Hepatocyte (in vitro differentiated cells): ENCODE data around the gene JAG1. TPM values are rescaled to one million over a fixed set of nuclear protein-coding genes. Genes with fewer than 3 reads are reported as not detected.

Experiments used
- DNase-seq: peaks from one replicate; pipeline ENCODE4 v3.0.0-alpha.2; 2016; ENCODE audit warnings: low spot score
- H2AFZ ChIP-seq: fragments of 200-600 bp; sonication (generic); 2 replicates; pipeline ENCODE4 v1.6.0; 2016; ENCODE audit warnings: antibody characterized with exemption, mild to moderate bottlenecking
- H3K27ac ChIP-seq: fragments of 200-600 bp; sonication (generic); 2 replicates; pipeline ENCODE4 v1.5.1; 2016; ENCODE audit warnings: mild to moderate bottlenecking
- H3K27me3 ChIP-seq: fragments of 200-600 bp; sonication (generic); 2 replicates; pipeline ENCODE4 v1.6.1; 2016
- H3K36me3 ChIP-seq: fragments of 200-600 bp; sonication (generic); replicated peaks from 2 replicates; pipeline ENCODE4 v1.5.1; 2016; ENCODE audit warnings: low read depth; ENCODE audit not compliant: insufficient read depth
- H3K4me1 ChIP-seq: fragments of 200-600 bp; sonication (generic); 2 replicates; pipeline ENCODE4 v1.5.1; 2016; ENCODE audit warnings: mild to moderate bottlenecking, moderate library complexity; ENCODE audit not compliant: insufficient read depth
- H3K4me2 ChIP-seq: fragments of 200-600 bp; sonication (generic); 2 replicates; pipeline ENCODE4 v1.6.0; 2016
- H3K4me3 ChIP-seq: fragments of 200-600 bp; sonication (generic); 2 replicates; pipeline ENCODE4 v1.5.1; 2016; ENCODE audit warnings: mild to moderate bottlenecking
- H3K79me2 ChIP-seq: fragments of 200-600 bp; sonication (generic); 2 replicates; pipeline ENCODE4 v1.6.0; 2017; ENCODE audit warnings: mild to moderate bottlenecking
- H3K9me2 ChIP-seq: fragments of 200-600 bp; sonication (generic); replicated peaks from 2 replicates; pipeline ENCODE4 v1.6.0; 2017; ENCODE audit warnings: mild to moderate bottlenecking; ENCODE audit not compliant: insufficient read depth
- H3K9me3 ChIP-seq: fragments of 200-600 bp; sonication (generic); 2 replicates; pipeline ENCODE4 v1.5.1; 2016; ENCODE audit warnings: low read depth, mild to moderate bottlenecking
- H4K20me1 ChIP-seq: fragments of 200-600 bp; sonication (generic); 2 replicates; pipeline ENCODE4 v1.6.0; 2016; ENCODE audit warnings: mild to moderate bottlenecking; ENCODE audit not compliant: insufficient read depth, poor library complexity, severe bottlenecking
- CTCF ChIP-seq: fragments of 200-600 bp; sonication (generic); IDR thresholded peaks from 2 replicates; pipeline ENCODE4 v1.5.1; 2016; ENCODE audit warnings: antibody characterized with exemption, mild to moderate bottlenecking; ENCODE audit not compliant: poor library complexity
- EZH2 ChIP-seq: fragments of 200-600 bp; sonication (generic); IDR thresholded peaks from 2 replicates; pipeline ENCODE4 v1.6.1; 2016; ENCODE audit warnings: antibody characterized with exemption, mild to moderate bottlenecking, borderline replicate concordance
- EZH2phosphoT487 ChIP-seq: fragments of 200-600 bp; sonication (generic); IDR thresholded peaks from one replicate; pipeline ENCODE4 v1.6.1; 2018; ENCODE audit warnings: antibody characterized with exemption, mild to moderate bottlenecking, low read depth, moderate library complexity; ENCODE audit not compliant: unreplicated experiment, severe bottlenecking
- WGBS: methylation state at CpG from one replicate; pipeline ENCODE4 v1.1.6; 2016; ENCODE audit warnings: low lambda C conversion rate; ENCODE audit errors: missing lambda C conversion rate; 5-methylcytosine and 5-hydroxymethylcytosine counted together
- polyA plus RNA-seq: library from polyadenylated mRNA; unstranded; fragments of >200 nt; fragmentation: Nextera tagmentation; extraction: Ambion mirVana; gene quantifications from 2 replicates; pipeline ENCODE4 v1.2.1, GENCODE V29; 2016
- total RNA-seq: library from RNA; depleted of rRNA; stranded (reverse); fragments of >200 nt; gene quantifications from 2 replicates; pipeline ENCODE4 v1.2.3, GENCODE V29; 2014

Gene JAG1
- total and polyA plus RNA-seq, 2 experiments from 2014 or later, result 21.0 to 51.5 TPM

GRCh38 chr20:10611357-10611756 lies 62.4 kb downstream of the JAG1 start:
- Histone ChIP-seq H3K9me2 (no peaks in the 10 kb centered on the region), H2AFZ (no peak overlapping the region), H3K9me3 (no peaks in the 10 kb centered on the region), H3K27me3 (no peaks in the 10 kb centered on the region), H3K4me3 (no peak overlapping the region), H3K27ac (no peak overlapping the region), H3K4me1 (no peaks in the 10 kb centered on the region), H3K79me2 (no peaks in the 10 kb centered on the region), H3K36me3 (no peaks in the 10 kb centered on the region), H4K20me1 (no peaks in the 10 kb centered on the region), H3K4me2 (no peak overlapping the region)
- peak; percentile 35 for DNase-seq
- TF ChIP-seq EZH2 (no peak), CTCF (peak; percentile 31)
- 54% methylated on average over 1 of the region's 1 CpG for WGBS

- H4K20me1 ChIP-seq, result no peaks in the 10 kb centered on the region
- H3K36me3 ChIP-seq, result no peaks in the 10 kb centered on the region
- no peak overlapping the region for H2AFZ ChIP-seq
- no peak overlapping the region for H3K4me3 ChIP-seq
- TF ChIP-seq EZH2, result no peak
- no peak for TF ChIP-seq EZH2phosphoT487
- no peak for TF ChIP-seq CTCF
- no peaks in the 10 kb centered on the region for H3K4me1 ChIP-seq
- 88% methylated on average over 5 of the region's 5 CpGs for WGBS
- no peaks in the 10 kb centered on the region for H3K27me3 ChIP-seq
- H3K9me3 ChIP-seq, result no peaks in the 10 kb centered on the region
- H3K27ac ChIP-seq, result no peak overlapping the region
- no peak for DNase-seq
- H3K4me2 ChIP-seq, result no peak overlapping the region
- H3K9me2 ChIP-seq, result no peaks in the 10 kb centered on the region
- no peaks in the 10 kb centered on the region for H3K79me2 ChIP-seq
Observed at GRCh38 chr20:10610251-10610650, 63.5 kb downstream of the JAG1 start.

- Histone ChIP-seq H3K4me3 (no peak overlapping the region), H3K27ac (no peak overlapping the region), H3K27me3 (no peaks in the 10 kb centered on the region), H3K9me3 (no peaks in the 10 kb centered on the region), H4K20me1 (no peaks in the 10 kb centered on the region), H3K4me1 (peaks cover 5% of the 10 kb centered on the region), H3K36me3 (no peaks in the 10 kb centered on the region), H3K9me2 (no peaks in the 10 kb centered on the region), H3K79me2 (no peaks in the 10 kb centered on the region), H2AFZ (no peak overlapping the region), H3K4me2 (no peak overlapping the region)
- no peak for TF ChIP-seq CTCF
- no peak for TF ChIP-seq EZH2phosphoT487
- TF ChIP-seq EZH2, result no peak
- DNase-seq, result no peak
Observed at GRCh38 chr20:10609770-10610169, 64.0 kb downstream of the JAG1 start.

GRCh38 chr20:10609276-10609675 lies 64.5 kb downstream of the JAG1 start:
- Histone ChIP-seq H3K27me3 (no peaks in the 10 kb centered on the region), H3K9me2 (no peaks in the 10 kb centered on the region), H3K4me2 (no peak overlapping the region), H4K20me1 (no peaks in the 10 kb centered on the region), H3K36me3 (no peaks in the 10 kb centered on the region), H3K4me1 (peaks cover 8% of the 10 kb centered on the region), H3K4me3 (no peak overlapping the region), H3K79me2 (no peaks in the 10 kb centered on the region), H3K27ac (no peak overlapping the region), H3K9me3 (no peaks in the 10 kb centered on the region), H2AFZ (no peak overlapping the region)
- 94% methylated on average over 2 of the region's 2 CpGs for WGBS
- TF ChIP-seq CTCF (no peak), EZH2 (no peak), EZH2phosphoT487 (no peak)
- no peak for DNase-seq
